HepG2 (cell line): ENCODE measurements around the gene PLCB1. TPM values are rescaled to one million over a fixed set of nuclear protein-coding genes. Genes with fewer than 3 reads are reported as not detected.

ENCODE experiments used
- ATAC-seq: fragments of 200-7000 bp; cut with Tn5 transposase; 3 replicates; pipeline ENCODE4 v1.9.1; 2020; ENCODE audit warnings: mild to moderate bottlenecking, moderate library complexity
- BruUV-seq: library from RNA; stranded (reverse); fragments of 400-500 nt; replicated peaks from 2 replicates; lab custom pipeline; 2021; lab: Mats Ljungman, UMichigan
- CTCF ChIA-PET: fragments of 300-600 bp; formaldehyde crosslinking; extraction: SDS; loops from one replicate; lab custom pipeline; 2021; ENCODE audit warnings: low total read pairs, inconsistent platforms, low intra/inter-chr PET ratio; lab: Yijun Ruan, JAX
- POLR2A ChIA-PET: fragments of 350-600 bp; sonication (Branson Sonifier 250); formaldehyde crosslinking; loops from one replicate; lab custom pipeline; 2020; ENCODE audit warnings: antibody characterized with exemption, inconsistent platforms; lab: Yijun Ruan, JAX
- DNase-seq: peaks from one replicate; pipeline ENCODE4 v3.0.0-alpha.2; 2015; ENCODE audit warnings: low spot score
- FAIRE-seq: peaks from 3 replicates; lab custom pipeline; 2011; peaks lifted over from hg19 to GRCh38; lab: Jason Lieb, UNC
- H2AFZ ChIP-seq: one replicate; pipeline ENCODE4 v1.6.1; 2011; ENCODE audit warnings: low read length, inconsistent platforms
- H3K27ac ChIP-seq: fragments of 300-600 bp; 3 replicates; pipeline ENCODE4 v1.8.0; 2011; ENCODE audit warnings: mixed run types, mild to moderate bottlenecking, mixed read lengths, low read length, inconsistent platforms; ENCODE audit not compliant: insufficient read depth; ENCODE audit errors: extremely low read length
- H3K27me3 ChIP-seq, 2 experiments: fragments of 200-600 bp in 1 of 2; 2 replicates in 1 of 2; 3 replicates in 1 of 2; pipeline versions ENCODE4 v1.6.0 to v1.8.0; 2011; ENCODE audit warnings: low read length in 2 of 2, mild to moderate bottlenecking in 2 of 2, moderate library complexity in 2 of 2, inconsistent platforms in 1 of 2; ENCODE audit not compliant: insufficient read depth in 2 of 2, control insufficient read depth in 1 of 2
- H3K36me3 ChIP-seq, 2 experiments: fragments of 200-600 bp in 1 of 2; replicated peaks in 1 of 2; 2 replicates in 1 of 2; 3 replicates in 1 of 2; pipeline versions ENCODE4 v1.5.1 to v1.8.0; 2011; ENCODE audit warnings: low read length in 2 of 2, inconsistent platforms in 1 of 2; ENCODE audit not compliant: insufficient read depth in 2 of 2, control insufficient read depth in 1 of 2
- H3K4me1 ChIP-seq: 2 replicates; pipeline ENCODE4 v1.5.1; 2012; ENCODE audit warnings: low read length, inconsistent platforms; ENCODE audit not compliant: insufficient read depth
- H3K4me2 ChIP-seq: 2 replicates; pipeline ENCODE4 v1.6.0; 2011; ENCODE audit warnings: low read depth, low read length, inconsistent platforms
- H3K4me3 ChIP-seq, 3 experiments: fragments of 200-600 bp in 1 of 3; sonication (generic), shearing (Covaris generic) in 1 of 3; replicated peaks in 1 of 3; 2 replicates each; pipeline ENCODE4 v1.5.1; 2011 to 2016; ENCODE audit warnings: low read length in 3 of 3, inconsistent platforms in 2 of 3, low read depth in 2 of 3, mild to moderate bottlenecking in 2 of 3, control low read depth in 1 of 3, mixed read lengths in 1 of 3; ENCODE audit not compliant: insufficient read depth in 1 of 3
- H3K79me2 ChIP-seq: one replicate; pipeline ENCODE4 v1.6.1; 2011; ENCODE audit warnings: low read length, inconsistent platforms; ENCODE audit not compliant: insufficient read depth
- H3K9ac ChIP-seq: 2 replicates; pipeline ENCODE4 v1.6.0; 2011; ENCODE audit warnings: mild to moderate bottlenecking, low read depth, low read length, inconsistent platforms; ENCODE audit not compliant: insufficient read depth
- H3K9me3 ChIP-seq: 2 replicates; pipeline ENCODE4 v1.5.1; 2012; ENCODE audit warnings: mild to moderate bottlenecking, low read length
- H4K20me1 ChIP-seq: 2 replicates; pipeline ENCODE4 v1.6.0; 2011; ENCODE audit warnings: inconsistent platforms, mild to moderate bottlenecking, low read length, moderate library complexity; ENCODE audit not compliant: insufficient read depth
- RELA ChIP-seq: sonication (generic); formaldehyde crosslinking; IDR thresholded peaks from 2 replicates; pipeline ENCODE4 v1.4.0; 2020; ENCODE audit warnings: missing genetic modification reagents
- TBP ChIP-seq: sonication (generic); formaldehyde crosslinking; IDR thresholded peaks from 2 replicates; pipeline ENCODE4 v1.5.0; 2020; ENCODE audit warnings: missing genetic modification reagents
- ZBTB33 ChIP-seq: sonication (generic); formaldehyde crosslinking; IDR thresholded peaks from 2 replicates; pipeline ENCODE4 v1.4.0; 2020; ENCODE audit warnings: missing genetic modification reagents
- ZNF652 ChIP-seq: IDR thresholded peaks from 2 replicates; pipeline ENCODE4 v1.6.1; 2016; ENCODE audit warnings: low read depth, borderline replicate concordance
- ZNF710 ChIP-seq: sonication (generic); formaldehyde crosslinking; IDR thresholded peaks from 2 replicates; pipeline ENCODE4 v1.5.0; 2020; ENCODE audit warnings: mild to moderate bottlenecking, missing genetic modification reagents, borderline replicate concordance
- ZNF839 ChIP-seq: sonication (generic); formaldehyde crosslinking; IDR thresholded peaks from 2 replicates; pipeline ENCODE4 v1.4.0; 2020; ENCODE audit warnings: missing genetic modification reagents, mild to moderate bottlenecking, borderline replicate concordance
- whole genome bisulfite sequencing: methylation state at CpG from one replicate; pipeline ENCODE4 v1.1.6; 2017; ENCODE audit warnings: low lambda C conversion rate; 5-methylcytosine and 5-hydroxymethylcytosine counted together
- in situ Hi-C: cut with HindIII; loops from 2 replicates; pipeline ENCODE4 v1.10.0; 2017; ENCODE audit warnings: low pct_unique_long_range_greater_than_20kb; ENCODE audit not compliant: extremely low pct_ligation_motif_present
- intact Hi-C: fragments of 100-400 bp; cut with micrococcal nuclease; formaldehyde crosslinking; loops from one replicate; pipeline ENCODE4 v1.10.0; 2022; ENCODE audit not compliant: unreplicated experiment
- polyA plus RNA-seq, 8 experiments: library from polyadenylated mRNA; depleted of rRNA in 3 of 8; stranded (reverse) in 7 of 8; unstranded in 1 of 8; fragments of >200 nt; fragmentation: Illumina TruSeq in 4 of 8; extraction: Trizol in 4 of 8; gene quantifications; 2 replicates each; pipeline versions ENCODE4 v1.2.1 to v1.2.3, GENCODE V29; 2011 to 2016; ENCODE audit warnings: low read depth in 4 of 8, missing spikeins in 1 of 8, mixed read lengths in 1 of 8; ENCODE audit not compliant: insufficient read depth in 1 of 8
- total RNA-seq, 5 experiments: library from RNA; depleted of rRNA; stranded (reverse); fragments of >200 nt; fragmentation: Illumina TruSeq; extraction: Trizol; gene quantifications; 2 replicates each; pipeline ENCODE4 v1.2.3, GENCODE V29; 2016; ENCODE audit warnings: low read depth in 1 of 5

Gene PLCB1
- total and polyA plus RNA-seq, 2 of the 13 experiments (the other 11 are each of a cell fraction or from before 2014, with no cell fraction given): 42.4 to 55.9 TPM

- intact Hi-C loops: no loop called here
- TF ChIP-seq ZNF839 (no peak), ZBTB33 (CRISPR knock-in tag) (no peak), RELA (CRISPR knock-in tag) (no peak), TBP (CRISPR knock-in tag) (no peak), ZNF710 (CRISPR knock-in tag) (no peak), ZNF652 (CRISPR knock-in tag) (no peak)
- ChIA-PET POLR2A (no interaction called here), CTCF (no interaction called here)
- no peak for ATAC-seq
- H3K27me3 ChIP-seq: no peaks in the 10 kb centered on the region
- H2AFZ ChIP-seq: no peak overlapping the region
- no peak overlapping the region for H3K4me3 ChIP-seq
- FAIRE-seq: no peak
- H3K79me2 ChIP-seq: peaks cover 3% of the 10 kb centered on the region
- peaks cover 0 to 3% of the 10 kb centered on the region in 2 experiments; a peak in 2 of 5 replicates for H3K36me3 ChIP-seq
- no peaks in the 10 kb centered on the region for H4K20me1 ChIP-seq
- no peak overlapping the region for H3K4me2 ChIP-seq
- H3K27ac ChIP-seq: no peak overlapping the region
- WGBS: 93% methylated on average over 1 of the region's 1 CpG
- in situ Hi-C loops: no loop called here
- H3K4me1 ChIP-seq: peaks cover 68% of the 10 kb centered on the region
- DNase-seq: no peak
- no peak overlapping the region for H3K9ac ChIP-seq
- BruUV-seq: no TSS peak
- no peaks in the 10 kb centered on the region for H3K9me3 ChIP-seq
Observed at GRCh38 chr20:8328189-8328588, 196.1 kb downstream of the PLCB1 start.
